Neuronal stem cell (in vitro differentiated cells): ENCODE data around the gene IZUMO2. TPM values are rescaled to one million over a fixed set of nuclear protein-coding genes. Genes with fewer than 3 reads are reported as not detected.

Source experiments
- DNase-seq: peaks from one replicate; pipeline ENCODE4 v3.0.0-alpha.2; 2013; ENCODE audit warnings: low spot score
- H2AFZ ChIP-seq: one replicate; pipeline ENCODE4 v1.6.1; 2013; ENCODE audit warnings: mild to moderate bottlenecking, low read length, inconsistent platforms
- H2AK5ac ChIP-seq: 2 replicates; pipeline ENCODE4 v1.6.1; 2013; ENCODE audit warnings: low read depth, mild to moderate bottlenecking, inconsistent platforms, low read length, moderate library complexity, mixed read lengths
- H2BK120ac ChIP-seq: 2 replicates; pipeline ENCODE4 v1.6.1; 2013; ENCODE audit warnings: low read depth, mild to moderate bottlenecking, inconsistent platforms, low read length, moderate library complexity, mixed read lengths
- H2BK12ac ChIP-seq: one replicate; pipeline ENCODE4 v1.6.1; 2013; ENCODE audit warnings: low read length, inconsistent platforms
- H2BK15ac ChIP-seq: 2 replicates; pipeline ENCODE4 v1.6.1; 2013; ENCODE audit warnings: mild to moderate bottlenecking, low read length, inconsistent platforms, mixed read lengths
- H2BK5ac ChIP-seq: one replicate; pipeline ENCODE4 v1.6.1; 2013; ENCODE audit warnings: inconsistent platforms, mild to moderate bottlenecking, low read length, moderate library complexity
- H3K14ac ChIP-seq: one replicate; pipeline ENCODE4 v1.6.1; 2013; ENCODE audit warnings: low read length, inconsistent platforms
- H3K18ac ChIP-seq: 2 replicates; pipeline ENCODE4 v1.6.1; 2013; ENCODE audit warnings: low read length, inconsistent platforms
- H3K23ac ChIP-seq: 2 replicates; pipeline ENCODE4 v1.6.1; 2013; ENCODE audit warnings: low read depth, mild to moderate bottlenecking, mixed read lengths, low read length, inconsistent platforms; ENCODE audit not compliant: poor library complexity
- H3K27ac ChIP-seq: replicated peaks from 3 replicates; pipeline ENCODE4 v1.5.1; 2013; ENCODE audit warnings: low read length, inconsistent platforms
- H3K27me3 ChIP-seq, 3 experiments: 2 replicates each; pipeline ENCODE4 v1.6.1; 2013; ENCODE audit warnings: low read length in 3 of 3, mild to moderate bottlenecking in 2 of 3, inconsistent platforms in 1 of 3, low read depth in 1 of 3, mixed read lengths in 1 of 3, moderate library complexity in 1 of 3; ENCODE audit not compliant: control insufficient read depth in 3 of 3, insufficient read depth in 3 of 3
- H3K36me3 ChIP-seq, 2 donors: replicated peaks in 1 of 2; 2 replicates each; pipeline ENCODE4 v1.6.1; 2013; ENCODE audit warnings: low read length in 2 of 2; ENCODE audit not compliant: control insufficient read depth in 2 of 2, insufficient read depth in 2 of 2
- H3K4ac ChIP-seq: 2 replicates; pipeline ENCODE4 v1.6.1; 2013; ENCODE audit warnings: inconsistent platforms, mild to moderate bottlenecking, low read length, moderate library complexity
- H3K4me1 ChIP-seq, 2 donors: 1 replicate in 1 of 2; 2 replicates in 1 of 2; pipeline ENCODE4 v1.6.1; 2013; ENCODE audit warnings: low read length in 2 of 2, low read depth in 1 of 2; ENCODE audit not compliant: control insufficient read depth in 2 of 2, insufficient read depth in 1 of 2
- H3K4me2 ChIP-seq: one replicate; pipeline ENCODE4 v1.6.1; 2013; ENCODE audit warnings: mild to moderate bottlenecking, low read length, inconsistent platforms; ENCODE audit not compliant: insufficient read depth, poor library complexity, severe bottlenecking
- H3K4me3 ChIP-seq, 2 donors: 2 replicates each; pipeline ENCODE4 v1.5.1; 2013; ENCODE audit warnings: low read length in 2 of 2, mild to moderate bottlenecking in 2 of 2, inconsistent platforms in 1 of 2, moderate library complexity in 1 of 2
- H3K79me1 ChIP-seq: one replicate; pipeline ENCODE4 v1.6.1; 2013; ENCODE audit warnings: low read depth, mild to moderate bottlenecking, inconsistent platforms, low read length, moderate library complexity
- H3K9ac ChIP-seq: one replicate; pipeline ENCODE4 v1.6.1; 2013; ENCODE audit warnings: mild to moderate bottlenecking, low read depth, low read length, inconsistent platforms; ENCODE audit not compliant: poor library complexity
- H3K9me3 ChIP-seq, 2 donors: replicated peaks in 1 of 2; 2 replicates each; pipeline versions ENCODE3 to v1.6.1; 2013; ENCODE audit warnings: low read length in 2 of 2, mild to moderate bottlenecking in 2 of 2, inconsistent platforms in 1 of 2, low read depth in 1 of 2, mixed read lengths in 1 of 2, moderate library complexity in 1 of 2; ENCODE audit not compliant: control insufficient read depth in 2 of 2, insufficient read depth in 1 of 2
- H4K8ac ChIP-seq: one replicate; pipeline ENCODE4 v1.6.1; 2013; ENCODE audit warnings: low read depth, mild to moderate bottlenecking, inconsistent platforms, low read length, moderate library complexity
- H4K91ac ChIP-seq: one replicate; pipeline ENCODE4 v1.6.1; 2013; ENCODE audit warnings: low read length, low read depth, mild to moderate bottlenecking, inconsistent platforms; ENCODE audit not compliant: poor library complexity
- WGBS, 2 donors: extraction: QIAGEN DNeasy Blood & Tissue Kit; methylation state at CpG; one replicate each; pipeline ENCODE4 v1.1.7; 2013; ENCODE audit warnings: missing lambda C conversion rate in 2 of 2, mixed read lengths in 1 of 2; ENCODE audit not compliant: insufficient read length in 2 of 2, insufficient replicate concordance in 1 of 2; ENCODE audit errors: extremely low coverage in 2 of 2; 5-methylcytosine and 5-hydroxymethylcytosine counted together
- polyA plus RNA-seq, 2 experiments: library from polyadenylated mRNA; stranded (reverse); fragments of 200-250 nt; gene quantifications; one replicate each; pipeline ENCODE4 v1.2.3, GENCODE V29; 2013

IZUMO2 gene
- 1.7 TPM for polyA plus RNA-seq (2013, experiment 1 of 2)
- 1.9 TPM for polyA plus RNA-seq (2013, experiment 2 of 2)

DNA sequence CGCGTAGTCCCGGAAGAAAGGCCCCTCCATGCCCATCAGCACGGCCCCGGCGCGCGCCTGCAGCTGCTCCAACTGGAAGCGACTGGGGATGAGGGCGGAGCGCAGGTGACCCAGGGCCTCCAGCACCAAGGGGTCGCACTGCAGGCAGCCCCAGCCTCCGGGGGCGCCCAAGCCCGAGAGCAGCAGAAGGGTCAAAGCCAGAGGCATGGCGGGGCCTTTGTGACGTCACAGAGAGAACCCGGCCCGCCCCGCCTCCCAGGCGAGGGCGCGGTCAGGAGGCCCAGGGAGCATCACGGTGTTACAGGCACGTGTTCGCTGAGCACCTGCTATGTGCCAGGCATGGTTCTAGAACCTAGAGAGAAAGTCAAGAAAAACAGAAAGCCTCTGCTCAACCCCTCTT lies at the start of gene IZUMO2:
Gene IZUMO2 (minus strand): TSS at position 294 of the 400 bp plus-strand sequence. CDS start 87 bp downstream, at position 207.
- no peaks in the 10 kb centered on the region for H3K27me3 ChIP-seq
- peak within 1 kb of the TSS; percentile 22 for H2BK12ac ChIP-seq
- H2BK15ac ChIP-seq = peak within 1 kb of the TSS; percentile 89
- no peak within 1 kb of the TSS for H3K9ac ChIP-seq
- H3K4me1 ChIP-seq = peaks cover 0 to 10% of the 10 kb centered on the region in 2 donors
- H3K4me3 ChIP-seq = peak within 1 kb of the TSS in 1 of 2 donors; percentile 64
- H2BK5ac ChIP-seq = no peak within 1 kb of the TSS
- H3K14ac ChIP-seq = peak within 1 kb of the TSS; percentile 17
- DNase-seq = no peak
- H4K91ac ChIP-seq = no peak within 1 kb of the TSS
- H3K27ac ChIP-seq = no peak within 1 kb of the TSS
- H3K4ac ChIP-seq = no peak within 1 kb of the TSS
- whole genome bisulfite sequencing, 2 donors = no CpG with 5 or more reads among the region's 26 CpGs
- H3K36me3 ChIP-seq = no peaks in the 10 kb centered on the region
- H3K18ac ChIP-seq = peak within 1 kb of the TSS; percentile 94
- peak within 1 kb of the TSS; percentile 95 for H2AK5ac ChIP-seq
- peaks cover 0 to 4% of the 10 kb centered on the region in 2 donors for H3K9me3 ChIP-seq
- peak within 1 kb of the TSS; percentile 31 for H2BK120ac ChIP-seq
- no peak within 1 kb of the TSS for H2AFZ ChIP-seq
- peak within 1 kb of the TSS; percentile 33 for H3K4me2 ChIP-seq
- H4K8ac ChIP-seq = peak within 1 kb of the TSS; percentile 43
- no peaks in the 10 kb centered on the region for H3K79me1 ChIP-seq
- H3K23ac ChIP-seq = no peak within 1 kb of the TSS

- no CpG with 5 or more reads among the region's 46 CpGs for WGBS, 2 donors
- Histone ChIP-seq H3K4me2 (no peak overlapping the region), H2AK5ac (peak overlapping the region; percentile 61), H3K23ac (no peak overlapping the region), H3K9ac (no peak overlapping the region), H2BK120ac (no peak overlapping the region), H3K9me3 (peaks cover 0 to 7% of the 10 kb centered on the region in 2 donors), H3K36me3 (peaks cover 0 to 2% of the 10 kb centered on the region in 2 donors), H4K8ac (peak overlapping the region; percentile 17), H3K4ac (peak overlapping the region; percentile 89), H3K27ac (no peak overlapping the region), H4K91ac (no peak overlapping the region), H3K18ac (no peak overlapping the region), H2AFZ (no peak overlapping the region), H2BK12ac (no peak overlapping the region), H2BK15ac (peak overlapping the region; percentile 15), H3K27me3 (peaks cover 0 to 2% (median 0%) of the 10 kb centered on the region in 3 experiments), H3K79me1 (peaks cover 4% of the 10 kb centered on the region), H2BK5ac (no peak overlapping the region), H3K4me3 (no peak overlapping the region), H3K14ac (no peak overlapping the region), H3K4me1 (peaks cover 0 to 8% of the 10 kb centered on the region in 2 donors)
- DNase-seq = no peak
Measured at GRCh38 chr19:50210425-50210824, 47.3 kb upstream of the IZUMO2 start.

DNA sequence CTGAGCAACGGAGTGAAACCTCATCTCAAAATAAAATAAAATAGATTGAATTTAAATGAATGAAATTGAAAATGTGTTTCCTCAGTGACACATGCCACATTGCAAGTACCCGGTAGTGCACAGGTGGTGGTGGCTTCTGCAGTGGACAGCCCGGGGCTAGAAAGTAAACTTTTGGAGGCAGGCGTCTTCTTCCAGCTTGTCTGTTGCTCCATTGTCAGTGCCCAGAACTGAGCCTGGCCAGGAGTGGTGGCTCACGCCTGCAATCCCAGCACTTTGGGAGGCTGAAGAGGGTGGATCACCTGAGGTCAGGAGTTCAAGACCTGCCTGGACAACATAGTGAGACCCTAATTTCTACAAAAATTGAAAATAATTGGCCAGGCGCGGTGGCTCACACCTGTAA lies 46.0 kb upstream of the IZUMO2 start:
- H2AK5ac ChIP-seq = no peak overlapping the region
- H3K9ac ChIP-seq = no peak overlapping the region
- H2AFZ ChIP-seq = no peak overlapping the region
- no CpG with 5 or more reads among the region's 7 CpGs for WGBS, 2 donors
- no peak overlapping the region for H3K4ac ChIP-seq
- H3K4me1 ChIP-seq = peaks cover 0 to 9% of the 10 kb centered on the region in 2 donors
- no peak overlapping the region for H3K27ac ChIP-seq
- H3K79me1 ChIP-seq = peaks cover 4% of the 10 kb centered on the region
- H2BK120ac ChIP-seq = no peak overlapping the region
- H3K27me3 ChIP-seq = peaks cover 0 to 5% (median 0%) of the 10 kb centered on the region in 3 experiments
- H3K23ac ChIP-seq = no peak overlapping the region
- no peak overlapping the region for H3K14ac ChIP-seq
- no peak for DNase-seq
- H2BK5ac ChIP-seq = no peak overlapping the region
- H2BK12ac ChIP-seq = no peak overlapping the region
- peaks cover 0 to 7% of the 10 kb centered on the region in 2 donors for H3K9me3 ChIP-seq
- no peak overlapping the region for H2BK15ac ChIP-seq
- peaks cover 0 to 2% of the 10 kb centered on the region in 2 donors for H3K36me3 ChIP-seq
- H3K18ac ChIP-seq = no peak overlapping the region
- H3K4me3 ChIP-seq = no peak overlapping the region
- no peak overlapping the region for H3K4me2 ChIP-seq
- H4K91ac ChIP-seq = no peak overlapping the region
- no peak overlapping the region for H4K8ac ChIP-seq

- DNase-seq = no peak
- H3K23ac ChIP-seq = no peak overlapping the region
- no peak overlapping the region for H2BK15ac ChIP-seq
- H2BK5ac ChIP-seq = no peak overlapping the region
- no peak overlapping the region for H2BK12ac ChIP-seq
- H4K8ac ChIP-seq = no peak overlapping the region
- no peak overlapping the region for H3K18ac ChIP-seq
- H3K79me1 ChIP-seq = peaks cover 4% of the 10 kb centered on the region
- H4K91ac ChIP-seq = no peak overlapping the region
- H2AK5ac ChIP-seq = no peak overlapping the region
- peak overlapping the region; percentile 21 for H3K14ac ChIP-seq
- H3K4me1 ChIP-seq = peaks cover 0 to 11% of the 10 kb centered on the region in 2 donors
- H3K9ac ChIP-seq = no peak overlapping the region
- no peak overlapping the region for H2BK120ac ChIP-seq
- no peak overlapping the region for H3K4me3 ChIP-seq
- WGBS, 2 donors = no CpG with 5 or more reads among the region's 2 CpGs
- H2AFZ ChIP-seq = no peak overlapping the region
- H3K27me3 ChIP-seq = peaks cover 0 to 5% (median 0%) of the 10 kb centered on the region in 3 experiments
- H3K4ac ChIP-seq = no peak overlapping the region
- peaks cover 0 to 2% of the 10 kb centered on the region in 2 donors for H3K36me3 ChIP-seq
- peaks cover 0 to 4% of the 10 kb centered on the region in 2 donors for H3K9me3 ChIP-seq
- no peak overlapping the region for H3K4me2 ChIP-seq
- H3K27ac ChIP-seq = no peak overlapping the region
Measured at GRCh38 chr19:50207730-50208129, 44.6 kb upstream of the IZUMO2 start.
